NCI-H2227 (cell line): ENCODE data around the gene BAG5.

Experiments used
- DNase-seq: peaks from one replicate; lab custom pipeline; 2025; ENCODE audit not compliant: unreplicated experiment; lab: John Stamatoyannopoulos, UW

Gene BAG5

GRCh38 chr14:103510724-103511693 lies 51.4 kb downstream of the BAG5 start:
- DNase-seq: no peak

GRCh38 chr14:103509864-103510723 lies 52.4 kb downstream of the BAG5 start:
- no peak for DNase-seq

GRCh38 chr14:103508521-103509329 lies 53.7 kb downstream of the BAG5 start:
- DNase-seq: no peak

GRCh38 chr14:103507751-103508150 lies 54.7 kb downstream of the BAG5 start:
- DNase-seq: no peak
